Measurements from ENCODE around the gene STK32B. TPM values are rescaled to one million over a fixed set of nuclear protein-coding genes. Genes with fewer than 3 reads are reported as not detected.

STK32B gene
- total and polyA plus RNA-seq, 2 donors (not counting 1 experiment from before 2014, with no cell fraction given) = 0.22 to 0.30 TPM

DNA sequence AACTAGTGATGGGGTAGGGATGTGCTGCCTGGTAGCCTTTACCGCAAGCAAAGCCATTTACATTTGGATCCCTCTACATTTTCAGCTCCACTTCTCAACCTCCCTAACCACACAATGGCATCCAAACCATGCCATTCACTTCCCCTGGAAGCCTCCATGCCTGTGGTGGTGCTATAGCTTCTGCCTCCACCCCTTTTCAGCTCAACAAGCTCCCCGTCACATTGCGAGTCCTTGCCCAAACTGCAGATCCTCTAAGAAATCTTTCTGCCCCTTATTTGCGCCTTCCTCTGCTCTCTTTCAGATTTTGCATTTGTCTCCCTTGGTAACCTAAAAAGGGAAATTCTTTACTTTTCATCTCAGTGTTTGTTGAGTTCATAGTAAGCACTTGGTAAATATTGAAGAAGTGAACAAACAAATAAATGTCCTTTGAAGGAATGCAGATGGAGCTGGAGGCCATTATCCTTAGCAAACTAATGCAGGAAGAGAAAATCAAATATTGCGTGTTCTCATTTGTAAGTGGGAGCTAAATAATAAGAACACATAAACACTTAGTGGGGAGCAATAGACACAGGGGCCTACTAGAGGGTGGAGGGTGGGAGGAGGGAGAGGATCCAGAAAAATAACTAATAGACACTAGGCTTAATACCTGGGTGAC, 38.9 kb upstream of the STK32B start:
- Histone ChIP-seq H2AFZ (ENCODE audit: insufficient read depth, low read depth, low read length, poor library complexity, severe bottlenecking) (no peak overlapping the region), H3K9ac (ENCODE audit: low read length) (no peak overlapping the region), H4K20me1 (ENCODE audit: control insufficient read depth, insufficient read depth, low read length, poor library complexity, severe bottlenecking) (no peaks in the 10 kb centered on the region), H3K79me2 (ENCODE audit: control insufficient read depth, insufficient read depth, low read length) (no peaks in the 10 kb centered on the region), H3K9me3 (ENCODE audit: control extremely low read depth in 1 of 3, control insufficient read depth in 2 of 3, insufficient read depth in 1 of 3, low read length in 2 of 3) (peaks cover 0 to 3% (median 0%) of the 10 kb centered on the region in 3 donors), H3K4me1 (ENCODE audit: control insufficient read depth in 2 of 2, insufficient read depth in 2 of 2, low read length in 2 of 2) (no peaks in the 10 kb centered on the region), H3K4me3 (ENCODE audit: control extremely low read depth in 1 of 5, extremely low read depth in 1 of 5, insufficient read depth in 1 of 5, low read depth in 2 of 5, low read length in 4 of 5) (no peak overlapping the region), H3K4me2 (replicated peaks; ENCODE audit: low read depth, low read length, poor library complexity, severe bottlenecking) (no peak overlapping the region), H3K27ac (ENCODE audit: low read length in 2 of 2) (no peak overlapping the region), H3K27me3 (replicated peaks in 1 of 4; ENCODE audit: control extremely low read depth in 1 of 4, control insufficient read depth in 3 of 4, insufficient read depth in 4 of 4, low read length in 3 of 4) (peaks cover 0 to 12% (median 0%) of the 10 kb centered on the region in 4 experiments), H3K36me3 (replicated peaks in 1 of 2; ENCODE audit: control extremely low read depth in 1 of 2, control insufficient read depth in 1 of 2, extremely low read depth in 1 of 2, insufficient read depth in 2 of 2, low read length in 1 of 2) (no peaks in the 10 kb centered on the region)
- 100% methylated on average over 2 of the region's 5 CpGs for WGBS (ENCODE audit: insufficient coverage)
- no peak overlapping the region for H3K4me3 Mint-ChIP-seq
- no peak overlapping the region for H3K27ac Mint-ChIP-seq
- H3K9me3 Mint-ChIP-seq (ENCODE audit: insufficient read depth) = no peaks in the 10 kb centered on the region
- CTCF ChIA-PET = no interaction called here
- H3K27me3 Mint-ChIP-seq = peaks cover 38% of the 10 kb centered on the region
- DNase-seq = no peak
- TF ChIP-seq EZH2 (IDR thresholded peaks at IDR 0.05; ENCODE audit: borderline replicate concordance, insufficient read depth, low read depth, low read length, poor library complexity, severe bottlenecking) = no peak
- TF ChIP-seq, protein P1, sequence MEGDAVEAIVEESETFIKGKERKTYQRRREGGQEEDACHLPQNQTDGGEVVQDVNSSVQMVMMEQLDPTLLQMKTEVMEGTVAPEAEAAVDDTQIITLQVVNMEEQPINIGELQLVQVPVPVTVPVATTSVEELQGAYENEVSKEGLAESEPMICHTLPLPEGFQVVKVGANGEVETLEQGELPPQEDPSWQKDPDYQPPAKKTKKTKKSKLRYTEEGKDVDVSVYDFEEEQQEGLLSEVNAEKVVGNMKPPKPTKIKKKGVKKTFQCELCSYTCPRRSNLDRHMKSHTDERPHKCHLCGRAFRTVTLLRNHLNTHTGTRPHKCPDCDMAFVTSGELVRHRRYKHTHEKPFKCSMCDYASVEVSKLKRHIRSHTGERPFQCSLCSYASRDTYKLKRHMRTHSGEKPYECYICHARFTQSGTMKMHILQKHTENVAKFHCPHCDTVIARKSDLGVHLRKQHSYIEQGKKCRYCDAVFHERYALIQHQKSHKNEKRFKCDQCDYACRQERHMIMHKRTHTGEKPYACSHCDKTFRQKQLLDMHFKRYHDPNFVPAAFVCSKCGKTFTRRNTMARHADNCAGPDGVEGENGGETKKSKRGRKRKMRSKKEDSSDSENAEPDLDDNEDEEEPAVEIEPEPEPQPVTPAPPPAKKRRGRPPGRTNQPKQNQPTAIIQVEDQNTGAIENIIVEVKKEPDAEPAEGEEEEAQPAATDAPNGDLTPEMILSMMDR (IDR thresholded peaks at IDR 0.05) = no peak
- POLR2A ChIA-PET = no interaction called here
- ATAC-seq (ENCODE audit: low read depth) = no peak
- no peaks in the 10 kb centered on the region for H3K4me1 Mint-ChIP-seq
- intact Hi-C loops (cut with micrococcal nuclease) = no loop called here

DNA sequence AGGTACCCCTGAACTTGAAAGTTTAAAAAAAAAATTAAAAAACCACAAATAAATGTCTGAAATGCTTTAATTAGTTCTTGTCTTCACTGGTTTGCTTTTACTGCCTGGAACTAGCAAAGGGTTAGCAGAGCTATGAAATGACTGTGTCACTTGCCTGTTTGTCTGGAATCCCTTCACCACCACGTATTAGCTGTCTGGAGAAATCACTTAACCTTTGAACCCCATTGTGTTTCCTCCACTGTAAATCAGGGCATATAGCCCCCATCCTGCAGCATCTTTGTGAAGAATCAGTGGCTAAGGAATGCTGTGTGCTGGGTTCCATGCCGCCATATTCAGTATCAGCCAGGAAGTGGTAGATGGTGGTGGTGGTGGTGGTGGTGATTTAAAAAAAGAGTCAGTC, 38.3 kb upstream of the STK32B start:
- no peak for TF ChIP-seq EZH2 (IDR thresholded peaks at IDR 0.05; ENCODE audit: borderline replicate concordance, insufficient read depth, low read depth, low read length, poor library complexity, severe bottlenecking)
- TF ChIP-seq, protein P1 (IDR thresholded peaks at IDR 0.05) = no peak
- intact Hi-C loops (cut with micrococcal nuclease) = no loop called here
- Histone ChIP-seq H3K36me3 (replicated peaks in 1 of 2; ENCODE audit: control extremely low read depth in 1 of 2, control insufficient read depth in 1 of 2, extremely low read depth in 1 of 2, insufficient read depth in 2 of 2, low read length in 1 of 2) (no peaks in the 10 kb centered on the region), H3K27me3 (replicated peaks in 1 of 4; ENCODE audit: control extremely low read depth in 1 of 4, control insufficient read depth in 3 of 4, insufficient read depth in 4 of 4, low read length in 3 of 4) (peaks cover 0 to 16% (median 2%) of the 10 kb centered on the region in 4 experiments), H3K4me2 (replicated peaks; ENCODE audit: low read depth, low read length, poor library complexity, severe bottlenecking) (no peak overlapping the region), H3K4me3 (ENCODE audit: control extremely low read depth in 1 of 5, extremely low read depth in 1 of 5, insufficient read depth in 1 of 5, low read depth in 2 of 5, low read length in 4 of 5) (no peak overlapping the region), H2AFZ (ENCODE audit: insufficient read depth, low read depth, low read length, poor library complexity, severe bottlenecking) (no peak overlapping the region), H3K9ac (ENCODE audit: low read length) (no peak overlapping the region), H3K4me1 (ENCODE audit: control insufficient read depth in 2 of 2, insufficient read depth in 2 of 2, low read length in 2 of 2) (no peaks in the 10 kb centered on the region), H3K9me3 (ENCODE audit: control extremely low read depth in 1 of 3, control insufficient read depth in 2 of 3, insufficient read depth in 1 of 3, low read length in 2 of 3) (peaks cover 0 to 3% (median 0%) of the 10 kb centered on the region in 3 donors), H4K20me1 (ENCODE audit: control insufficient read depth, insufficient read depth, low read length, poor library complexity, severe bottlenecking) (no peaks in the 10 kb centered on the region), H3K79me2 (ENCODE audit: control insufficient read depth, insufficient read depth, low read length) (no peaks in the 10 kb centered on the region), H3K27ac (ENCODE audit: low read length in 2 of 2) (no peak overlapping the region)
- 50% methylated on average over 1 of the region's 2 CpGs for WGBS (ENCODE audit: insufficient coverage)
- Mint-ChIP-seq H3K4me3 (no peak overlapping the region), H3K9me3 (ENCODE audit: insufficient read depth) (no peaks in the 10 kb centered on the region), H3K27me3 (peaks cover 40% of the 10 kb centered on the region), H3K4me1 (no peaks in the 10 kb centered on the region), H3K27ac (no peak overlapping the region)
- POLR2A ChIA-PET = no interaction called here
- DNase-seq = no peak
- ATAC-seq (ENCODE audit: low read depth) = no peak
- CTCF ChIA-PET = no interaction called here
